ENCODE results near the gene ANKRD24. TPM values are rescaled to one million over a fixed set of nuclear protein-coding genes. Genes with fewer than 3 reads are reported as not detected.

The ANKRD24 gene
- total and polyA plus RNA-seq, 2 of the 13 experiments (the other 11 are each of a cell fraction or from before 2014, with no cell fraction given): 0.13 to 0.24 TPM

DNA sequence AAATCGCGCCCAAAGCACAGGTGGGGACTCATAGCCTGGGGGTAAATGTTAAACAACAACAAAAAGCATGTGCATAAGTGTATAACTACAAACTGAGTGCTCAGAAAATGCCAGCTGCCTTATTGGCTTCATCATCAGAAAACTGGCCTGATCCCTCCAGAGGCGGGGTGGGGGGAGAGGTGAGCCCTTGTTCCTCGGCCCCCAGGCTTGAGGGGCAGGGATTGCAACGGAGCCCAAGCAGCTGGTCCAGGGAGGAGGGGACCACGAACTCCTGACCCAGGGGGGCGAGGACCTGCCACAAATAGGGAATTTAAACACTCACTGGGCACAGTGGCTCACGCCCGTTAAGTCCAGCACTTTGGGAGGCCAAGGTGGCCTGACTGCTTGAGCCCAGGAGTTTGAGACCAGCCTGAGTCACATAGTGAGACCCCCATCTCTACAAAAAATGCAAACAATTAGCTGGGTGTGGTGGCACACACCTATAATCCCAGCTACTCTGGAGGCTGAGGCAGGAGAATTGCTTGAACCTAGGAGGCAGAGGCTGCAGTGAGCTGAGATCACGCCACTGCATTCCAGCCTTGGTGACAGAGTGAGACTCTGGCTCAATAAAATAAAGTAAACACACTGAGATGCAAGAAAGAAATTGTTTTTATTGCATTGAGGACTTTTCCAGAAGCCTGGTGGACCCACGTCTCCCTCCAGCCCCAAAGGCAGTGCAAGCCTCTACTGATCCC is 8.8 kb upstream of the ANKRD24 start:
- no peak overlapping the region for H2AFZ ChIP-seq (ENCODE audit: low read length)
- H3K4me1 ChIP-seq (ENCODE audit: insufficient read depth, low read length): no peaks in the 10 kb centered on the region
- no peak overlapping the region for H3K4me2 ChIP-seq (ENCODE audit: low read depth, low read length)
- WGBS (ENCODE audit: low lambda C conversion rate): 69% methylated on average over 7 of the region's 11 CpGs
- 0 out of 2 replicates have a peak, but pooled peaks have one; percentile 7 for TF ChIP-seq ZFP91 (CRISPR knock-in tag; IDR thresholded peaks at IDR 0.05; ENCODE audit: borderline replicate concordance)
- TF ChIP-seq POGK (CRISPR knock-in tag; conservative IDR thresholded peaks at IDR 0.05): no peak
- no peak for TF ChIP-seq PHB2 (IDR thresholded peaks at IDR 0.05; ENCODE audit: partially characterized antibody)
- TF ChIP-seq ZBTB7B (CRISPR knock-in tag; IDR thresholded peaks at IDR 0.05): no peak
- TF ChIP-seq ZNF704 (CRISPR knock-in tag; IDR thresholded peaks at IDR 0.05; ENCODE audit: borderline replicate concordance): no peak
- peak; percentile 14 for TF ChIP-seq RBM39 (IDR thresholded peaks at IDR 0.05; ENCODE audit: low read depth, low read length, poor library complexity, severe bottlenecking)
- no peak for TF ChIP-seq ZNF34 (CRISPR knock-in tag; IDR thresholded peaks at IDR 0.05; ENCODE audit: borderline replicate concordance)
- TF ChIP-seq MEF2D (CRISPR knock-in tag; IDR thresholded peaks at IDR 0.05): 0 out of 2 replicates have a peak, but pooled peaks have one; percentile 7
- no peak for TF ChIP-seq EZH2 (conservative IDR thresholded peaks at IDR 0.05; ENCODE audit: low read depth, low read length)
- peak; percentile 21 for TF ChIP-seq AGO2 (optimal IDR thresholded peaks at IDR 0.05; ENCODE audit: low read depth, low read length)
- no peak for TF ChIP-seq ZNF547 (CRISPR knock-in tag; IDR thresholded peaks at IDR 0.05)
- no peak for TF ChIP-seq SNAPC5 (CRISPR knock-in tag; IDR thresholded peaks at IDR 0.05; ENCODE audit: borderline replicate concordance)
- no peak for TF ChIP-seq NFYC (CRISPR knock-in tag; IDR thresholded peaks at IDR 0.05)
- no peaks in the 10 kb centered on the region for H3K79me2 ChIP-seq (ENCODE audit: insufficient read depth, low read length)
- ATAC-seq (no peak), DNase-seq (ENCODE audit: low spot score) (no peak), FAIRE-seq (no peak)
- ChIA-PET CTCF (ENCODE audit: low intra/inter-chr PET ratio, low total read pairs) (no interaction called here), POLR2A (interaction anchor here (1.2 kb wide), 1 partner anchor 36 kb away, joined by 3 read pairs; no protein-coding TSS in a partner anchor)
- BruUV-seq (replicated peaks): no TSS peak
- no peak overlapping the region for H3K4me3 ChIP-seq (replicated peaks in 1 of 3; ENCODE audit: insufficient read depth in 1 of 3, low read depth in 2 of 3, low read length in 3 of 3)
- in situ Hi-C loops (cut with HindIII; ENCODE audit: extremely low pct_ligation_motif_present, low pct_unique_long_range_greater_than_20kb): no loop called here
- no peaks in the 10 kb centered on the region for H3K9me3 ChIP-seq (ENCODE audit: low read length)
- no peak overlapping the region for H3K9ac ChIP-seq (ENCODE audit: insufficient read depth, low read depth, low read length)
- H3K27ac ChIP-seq (ENCODE audit: extremely low read length, insufficient read depth, low read length): no peak overlapping the region
- intact Hi-C loops (cut with micrococcal nuclease; ENCODE audit: unreplicated experiment): no loop called here
- H3K27me3 ChIP-seq (ENCODE audit: control insufficient read depth in 1 of 2, insufficient read depth in 2 of 2, low read length in 2 of 2): no peaks in the 10 kb centered on the region
- H4K20me1 ChIP-seq (ENCODE audit: insufficient read depth, low read length): peaks cover 4% of the 10 kb centered on the region; the same call in 1 of the 2 replicates
- H3K36me3 ChIP-seq (replicated peaks in 1 of 2; ENCODE audit: control insufficient read depth in 1 of 2, insufficient read depth in 2 of 2, low read length in 2 of 2): no peaks in the 10 kb centered on the region; a peak in 1 of 5 replicates
